IPS DF 6.9 (cell line): Measurements from ENCODE around the gene SLC24A4.

Experiments
- DNase-seq: peaks from one replicate; pipeline ENCODE4 v3.0.0-alpha.2; 2013; ENCODE audit warnings: low read depth, low spot score
- H3K27ac ChIP-seq: one replicate; pipeline ENCODE4 v1.5.1; 2013; ENCODE audit warnings: low read length, control low read depth
- H3K27me3 ChIP-seq: 2 replicates; pipeline ENCODE4 v1.6.1; 2013; ENCODE audit warnings: mild to moderate bottlenecking, low read length; ENCODE audit not compliant: control insufficient read depth, insufficient read depth
- H3K36me3 ChIP-seq: 2 replicates; pipeline ENCODE4 v1.6.1; 2013; ENCODE audit warnings: low read length; ENCODE audit not compliant: control insufficient read depth, insufficient read depth
- H3K4me1 ChIP-seq: 2 replicates; pipeline ENCODE4 v1.6.1; 2013; ENCODE audit warnings: low read length; ENCODE audit not compliant: control insufficient read depth, insufficient read depth
- H3K4me3 ChIP-seq: 2 replicates; pipeline ENCODE4 v1.5.1; 2013; ENCODE audit warnings: mild to moderate bottlenecking, low read length
- H3K9me3 ChIP-seq: 2 replicates; pipeline ENCODE4 v1.6.1; 2013; ENCODE audit warnings: low read length, inconsistent platforms; ENCODE audit not compliant: control insufficient read depth, insufficient read depth
- WGBS: extraction: QIAGEN DNeasy Blood & Tissue Kit; methylation state at CpG from one replicate; pipeline ENCODE4 v1.1.7; 2013; ENCODE audit warnings: mixed read lengths, missing lambda C conversion rate; ENCODE audit not compliant: insufficient read length, insufficient coverage; 5-methylcytosine and 5-hydroxymethylcytosine counted together

The SLC24A4 gene

GRCh38 chr14:92384461-92385133, 61.6 kb downstream of the SLC24A4 start:
- no CpG with 5 or more reads among the region's 5 CpGs for WGBS
- no peaks in the 10 kb centered on the region for H3K27me3 ChIP-seq

GRCh38 chr14:92385561-92385960, 62.6 kb downstream of the SLC24A4 start:
- no peak for DNase-seq
- no peak overlapping the region for H3K27ac ChIP-seq
- no peak overlapping the region for H3K4me3 ChIP-seq
- no peaks in the 10 kb centered on the region for H3K9me3 ChIP-seq
- H3K27me3 ChIP-seq: no peaks in the 10 kb centered on the region
- peaks cover 4% of the 10 kb centered on the region; the same call in 1 of the 2 replicates for H3K4me1 ChIP-seq
- WGBS: no CpG with 5 or more reads among the region's 11 CpGs
- H3K36me3 ChIP-seq: no peaks in the 10 kb centered on the region; the same call in 1 of the 2 replicates

More at GRCh38 chr14:92384461-92385133, 61.6 kb downstream of the SLC24A4 start:
- Histone ChIP-seq H3K27ac (no peak overlapping the region), H3K4me1 (peaks cover 4% of the 10 kb centered on the region; the same call in 1 of the 2 replicates), H3K9me3 (no peaks in the 10 kb centered on the region), H3K4me3 (no peak overlapping the region), H3K36me3 (no peaks in the 10 kb centered on the region; the same call in 1 of the 2 replicates)
- no peak for DNase-seq

GRCh38 chr14:92386165-92386564, 63.2 kb downstream of the SLC24A4 start:
- Histone ChIP-seq H3K4me1 (peaks cover 4% of the 10 kb centered on the region; the same call in 1 of the 2 replicates), H3K4me3 (no peak overlapping the region), H3K27me3 (no peaks in the 10 kb centered on the region), H3K9me3 (no peaks in the 10 kb centered on the region), H3K36me3 (no peaks in the 10 kb centered on the region; the same call in 1 of the 2 replicates), H3K27ac (no peak overlapping the region)
- DNase-seq: no peak
- WGBS: no CpG with 5 or more reads among the region's 5 CpGs

- Histone ChIP-seq H3K4me1 (peaks cover 4% of the 10 kb centered on the region; the same call in 1 of the 2 replicates), H3K27ac (no peak overlapping the region), H3K4me3 (no peak overlapping the region), H3K9me3 (no peaks in the 10 kb centered on the region), H3K36me3 (no peaks in the 10 kb centered on the region; the same call in 1 of the 2 replicates), H3K27me3 (no peaks in the 10 kb centered on the region)
- WGBS: no CpG with 5 or more reads among the region's 9 CpGs
- DNase-seq: no peak
Observed at GRCh38 chr14:92386637-92387036, 63.7 kb downstream of the SLC24A4 start.

- Histone ChIP-seq H3K27ac (no peak overlapping the region), H3K36me3 (no peaks in the 10 kb centered on the region; the same call in 1 of the 2 replicates), H3K4me1 (peaks cover 4% of the 10 kb centered on the region; the same call in 1 of the 2 replicates), H3K27me3 (no peaks in the 10 kb centered on the region), H3K9me3 (no peaks in the 10 kb centered on the region), H3K4me3 (no peak overlapping the region)
- no CpG with 5 or more reads among the region's 1 CpG for WGBS
- DNase-seq: no peak
Observed at GRCh38 chr14:92387578-92387977, 64.6 kb downstream of the SLC24A4 start.

GRCh38 chr14:92389598-92390158, 66.7 kb downstream of the SLC24A4 start:
- Histone ChIP-seq H3K4me3 (no peak overlapping the region), H3K9me3 (no peaks in the 10 kb centered on the region), H3K27ac (no peak overlapping the region), H3K36me3 (no peaks in the 10 kb centered on the region), H3K4me1 (0 out of 2 replicates have a peak, but pooled peaks cover 4% of the 10 kb centered on the region), H3K27me3 (no peaks in the 10 kb centered on the region)
- no peak for DNase-seq
- WGBS: no CpG with 5 or more reads among the region's 12 CpGs

GRCh38 chr14:92391726-92392125, 68.8 kb downstream of the SLC24A4 start:
- Histone ChIP-seq H3K27me3 (no peaks in the 10 kb centered on the region), H3K4me3 (no peak overlapping the region), H3K36me3 (no peaks in the 10 kb centered on the region), H3K27ac (no peak overlapping the region), H3K9me3 (no peaks in the 10 kb centered on the region), H3K4me1 (0 out of 2 replicates have a peak, but pooled peaks cover under 1% of the 10 kb centered on the region)
- no peak for DNase-seq
- WGBS: no CpG with 5 or more reads among the region's 10 CpGs

- Histone ChIP-seq H3K9me3 (no peaks in the 10 kb centered on the region), H3K27me3 (no peaks in the 10 kb centered on the region), H3K36me3 (no peaks in the 10 kb centered on the region), H3K4me3 (no peak overlapping the region), H3K4me1 (no peaks in the 10 kb centered on the region), H3K27ac (no peak overlapping the region)
- no peak for DNase-seq
- no CpG with 5 or more reads among the region's 9 CpGs for WGBS
Observed at GRCh38 chr14:92392711-92393110, 69.7 kb downstream of the SLC24A4 start.

- DNase-seq: no peak
- H3K36me3 ChIP-seq: no peaks in the 10 kb centered on the region
- WGBS: no CpG with 5 or more reads among the region's 9 CpGs
- H3K27ac ChIP-seq: no peak overlapping the region
- H3K4me3 ChIP-seq: no peak overlapping the region
- no peaks in the 10 kb centered on the region for H3K9me3 ChIP-seq
- H3K27me3 ChIP-seq: no peaks in the 10 kb centered on the region
- peaks cover 4% of the 10 kb centered on the region; the same call in 1 of the 2 replicates for H3K4me1 ChIP-seq
Observed at GRCh38 chr14:92397150-92397952, 74.4 kb downstream of the SLC24A4 start.

- no CpG with 5 or more reads among the region's 9 CpGs for WGBS
- H3K36me3 ChIP-seq: no peaks in the 10 kb centered on the region
- no peaks in the 10 kb centered on the region for H3K9me3 ChIP-seq
- DNase-seq: no peak
- H3K4me1 ChIP-seq: peaks cover 4% of the 10 kb centered on the region; the same call in 1 of the 2 replicates
- H3K4me3 ChIP-seq: no peak overlapping the region
- H3K27ac ChIP-seq: no peak overlapping the region
- no peaks in the 10 kb centered on the region for H3K27me3 ChIP-seq
Observed at GRCh38 chr14:92397953-92398564, 75.1 kb downstream of the SLC24A4 start.
